ENCODE results near the gene ZKSCAN5. TPM values are rescaled to one million over a fixed set of nuclear protein-coding genes. Genes with fewer than 3 reads are reported as not detected.
A peak's percentile ranks its signal among the peaks of the same experiment; 100 is the strongest.

The ZKSCAN5 gene
- total RNA-seq, 1 donor from 2014 or later: 6.2 TPM

GRCh38 chr7:99485094-99485493 is 19.4 kb upstream of the ZKSCAN5 start:
- no peaks in the 10 kb centered on the region for H3K4me1 ChIP-seq
- no peaks in the 10 kb centered on the region for H3K27me3 ChIP-seq (ENCODE audit: low read depth)
- intact Hi-C loops (cut with DNase I): loop anchor here (10.0 kb wide), 1 partner anchor 60 kb away; no protein-coding TSS in a partner anchor
- no peak for TF ChIP-seq CTCF (IDR thresholded peaks at IDR 0.05)
- no peak for DNase-seq
- H3K4me3 ChIP-seq: no peak overlapping the region
- H3K27ac ChIP-seq: no peak overlapping the region
- no peak for ATAC-seq
- peaks cover 47% of the 10 kb centered on the region for H3K36me3 ChIP-seq
- H3K9me3 ChIP-seq: no peaks in the 10 kb centered on the region

- TF ChIP-seq CTCF (IDR thresholded peaks at IDR 0.05): no peak
- ATAC-seq (peak in 1 of 2 donors; percentile 41), DNase-seq (no peak)
- no peaks in the 10 kb centered on the region for H3K27me3 ChIP-seq (ENCODE audit: low read depth)
- no peak overlapping the region for H3K4me3 ChIP-seq
- peaks cover 22% of the 10 kb centered on the region for H3K9me3 ChIP-seq
- peaks cover 45% of the 10 kb centered on the region for H3K36me3 ChIP-seq
- intact Hi-C loops (cut with DNase I): loop anchor here (10.0 kb wide), 1 partner anchor 56 kb away; no protein-coding TSS in a partner anchor
- H3K27ac ChIP-seq: no peak overlapping the region
- no peaks in the 10 kb centered on the region for H3K4me1 ChIP-seq
These were observed 15.2 kb upstream of the ZKSCAN5 start for GRCh38 chr7:99489235-99489634.

GRCh38 chr7:99490878-99491277 is 13.6 kb upstream of the ZKSCAN5 start:
- intact Hi-C loops (cut with DNase I): no loop called here
- ATAC-seq: no peak
- no peak overlapping the region for H3K4me3 ChIP-seq
- no peak for DNase-seq
- H3K9me3 ChIP-seq: peaks cover 30% of the 10 kb centered on the region
- TF ChIP-seq CTCF (IDR thresholded peaks at IDR 0.05): no peak
- H3K27me3 ChIP-seq (ENCODE audit: low read depth): no peaks in the 10 kb centered on the region
- no peak overlapping the region for H3K27ac ChIP-seq
- H3K36me3 ChIP-seq: peaks cover 56% of the 10 kb centered on the region
- no peaks in the 10 kb centered on the region for H3K4me1 ChIP-seq

GRCh38 chr7:99493823-99494222 is 10.6 kb upstream of the ZKSCAN5 start:
- no peak for ATAC-seq
- Histone ChIP-seq H3K4me3 (no peak overlapping the region), H3K27ac (no peak overlapping the region), H3K4me1 (peaks cover 15% of the 10 kb centered on the region), H3K9me3 (peaks cover 30% of the 10 kb centered on the region), H3K27me3 (ENCODE audit: low read depth) (no peaks in the 10 kb centered on the region), H3K36me3 (peaks cover 74% of the 10 kb centered on the region)
- DNase-seq: no peak
- intact Hi-C loops (cut with DNase I): no loop called here
- no peak for TF ChIP-seq CTCF (IDR thresholded peaks at IDR 0.05)

GRCh38 chr7:99497766-99498545 is 6.5 kb upstream of the ZKSCAN5 start:
- Histone ChIP-seq H3K9me3 (peaks cover 21% of the 10 kb centered on the region), H3K27me3 (ENCODE audit: low read depth) (no peaks in the 10 kb centered on the region), H3K36me3 (peaks cover 55% of the 10 kb centered on the region), H3K27ac (no peak overlapping the region), H3K4me3 (peak overlapping the region; percentile 94), H3K4me1 (peaks cover 25% of the 10 kb centered on the region)
- no peak for TF ChIP-seq CTCF (IDR thresholded peaks at IDR 0.05)
- intact Hi-C loops (cut with DNase I): no loop called here
- DNase-seq (no peak), ATAC-seq (no peak)

Data from lower lobe of right lung (tissue), 2 donors.